DLD1 (cell line): ENCODE measurements around the gene DOC2B.

Source experiments
- in situ Hi-C: cut with HindIII; loops from 2 replicates; pipeline ENCODE4 v1.10.0; 2017; ENCODE audit warnings: low sequenced_read_pairs

Gene DOC2B

GRCh38 chr17:164303-165235 lies 16.9 kb downstream of the DOC2B start:
- in situ Hi-C loops, result no loop called here

- in situ Hi-C loops, result no loop called here
Measured at GRCh38 chr17:163514-164098, 17.8 kb downstream of the DOC2B start.

DNA sequence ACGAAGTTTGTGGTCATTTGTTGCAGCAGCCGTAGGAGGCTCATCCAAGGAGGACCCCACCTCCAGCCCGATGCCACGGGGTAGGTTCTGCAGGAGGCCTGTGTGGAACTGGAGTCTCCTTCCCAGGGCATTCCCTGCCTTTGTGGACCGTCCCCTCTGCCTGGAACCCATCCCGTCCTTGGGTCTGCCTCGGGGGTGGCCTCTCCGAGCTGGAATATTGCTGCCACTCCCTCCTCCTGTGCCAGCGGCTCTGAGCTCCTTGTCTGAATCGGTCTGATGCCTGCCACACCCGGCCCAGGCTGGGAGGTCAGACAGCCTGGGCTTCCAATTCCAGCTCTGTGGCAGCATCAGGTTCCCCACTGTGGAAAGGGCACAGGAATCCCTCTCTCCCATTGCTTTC lies 18.8 kb downstream of the DOC2B start:
- in situ Hi-C loops, result no loop called here

GRCh38 chr17:161481-161880 lies 20.0 kb downstream of the DOC2B start:
- in situ Hi-C loops, result no loop called here

DNA sequence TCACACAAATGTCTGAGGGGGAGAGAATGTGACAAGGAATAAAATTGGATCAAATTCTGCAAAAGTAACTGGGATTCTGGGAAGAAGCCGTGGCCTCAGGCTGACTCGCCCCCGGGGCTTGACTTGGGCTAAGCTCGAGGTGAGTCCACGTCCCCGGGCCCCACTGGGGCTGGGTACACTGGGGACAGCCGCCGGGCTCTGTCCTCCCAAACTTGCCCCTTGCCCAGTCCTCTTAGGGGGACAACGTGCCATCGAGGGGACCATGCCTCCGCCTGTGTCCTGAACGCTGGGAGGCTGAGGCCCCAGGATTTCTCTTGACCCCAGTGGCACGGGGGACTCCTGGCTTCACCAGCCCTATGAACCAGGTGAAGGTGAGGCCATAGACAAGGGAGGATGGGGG lies 21.1 kb downstream of the DOC2B start:
- in situ Hi-C loops, result no loop called here

GRCh38 chr17:159609-160008 lies 21.8 kb downstream of the DOC2B start:
- in situ Hi-C loops, result no loop called here

GRCh38 chr17:158379-158778 lies 23.1 kb downstream of the DOC2B start:
- in situ Hi-C loops, result no loop called here

GRCh38 chr17:157901-158300 lies 23.5 kb downstream of the DOC2B start:
- in situ Hi-C loops, result no loop called here

DNA sequence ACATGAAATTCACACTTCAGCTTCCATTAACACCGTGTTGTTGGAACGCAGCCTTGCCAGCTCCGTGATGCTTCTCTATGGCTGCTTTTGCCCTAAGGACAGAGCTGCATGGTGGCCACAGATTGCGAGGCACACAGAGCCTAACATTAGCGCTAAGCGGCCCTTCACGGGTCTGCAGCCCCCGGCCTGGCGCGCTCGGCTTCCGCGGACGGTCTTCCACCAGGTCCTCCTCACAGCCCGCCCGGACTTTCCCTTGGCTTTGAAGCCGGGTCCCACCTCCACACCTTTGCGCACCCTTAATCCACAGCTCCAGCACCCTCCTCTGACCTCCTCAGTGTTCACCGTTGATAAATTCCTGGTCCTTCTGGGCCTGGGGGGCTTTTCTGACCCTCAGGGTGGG lies 24.5 kb downstream of the DOC2B start:
- in situ Hi-C loops, result no loop called here

- in situ Hi-C loops, result no loop called here
Measured at GRCh38 chr17:156094-156621, 25.3 kb downstream of the DOC2B start.

GRCh38 chr17:155576-155975 lies 25.9 kb downstream of the DOC2B start:
- in situ Hi-C loops, result no loop called here

- in situ Hi-C loops, result no loop called here
Measured at GRCh38 chr17:153851-154250, 27.6 kb downstream of the DOC2B start.

GRCh38 chr17:152860-153420 lies 28.5 kb downstream of the DOC2B start:
- in situ Hi-C loops, result no loop called here

DNA sequence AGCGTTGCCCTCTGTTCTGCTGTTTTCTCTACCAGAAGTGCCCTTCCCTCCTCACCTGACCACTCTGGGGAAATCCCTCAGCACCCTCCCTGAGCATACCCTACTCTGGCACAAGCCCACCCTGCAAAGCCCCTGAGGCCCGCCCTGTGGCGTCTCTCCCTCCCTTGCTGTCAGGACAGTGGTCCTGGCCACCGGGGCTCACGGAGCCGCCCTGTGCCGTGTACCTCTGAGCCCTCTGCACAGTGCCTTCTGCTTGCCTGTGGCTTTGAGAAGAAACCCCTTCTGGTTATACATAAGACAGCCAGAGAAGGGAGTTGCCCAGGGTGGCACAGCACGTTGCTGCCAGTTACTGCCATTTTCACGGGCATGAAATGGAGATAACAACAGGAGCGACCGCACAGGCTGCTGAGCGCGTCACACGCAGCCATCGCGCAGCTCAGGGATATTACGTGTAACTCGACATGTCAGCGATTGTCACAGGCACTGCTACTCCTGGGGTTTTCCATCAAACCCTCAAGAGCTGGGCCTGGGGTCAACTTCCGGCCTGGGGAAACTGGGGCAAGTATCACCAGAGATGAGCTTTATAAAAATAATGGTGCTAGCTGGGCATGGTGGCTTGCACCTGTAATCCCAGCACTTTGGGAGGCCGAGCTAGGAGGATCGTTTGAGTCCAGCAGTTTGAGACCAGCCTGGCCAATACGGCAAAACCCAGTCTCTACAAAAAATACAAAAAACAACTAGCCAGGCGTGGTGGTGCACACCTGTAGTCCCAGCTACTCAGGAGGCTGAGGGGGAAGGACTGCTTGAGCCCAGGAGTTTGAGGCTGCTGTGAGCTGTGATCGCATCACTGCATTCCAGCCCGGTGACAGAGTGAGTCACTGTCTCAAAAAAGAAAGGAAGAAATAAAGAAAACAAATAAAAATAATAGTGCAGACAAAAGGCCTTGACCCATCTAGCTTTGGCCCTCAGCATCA lies 29.3 kb downstream of the DOC2B start:
- in situ Hi-C loops, result no loop called here

DNA sequence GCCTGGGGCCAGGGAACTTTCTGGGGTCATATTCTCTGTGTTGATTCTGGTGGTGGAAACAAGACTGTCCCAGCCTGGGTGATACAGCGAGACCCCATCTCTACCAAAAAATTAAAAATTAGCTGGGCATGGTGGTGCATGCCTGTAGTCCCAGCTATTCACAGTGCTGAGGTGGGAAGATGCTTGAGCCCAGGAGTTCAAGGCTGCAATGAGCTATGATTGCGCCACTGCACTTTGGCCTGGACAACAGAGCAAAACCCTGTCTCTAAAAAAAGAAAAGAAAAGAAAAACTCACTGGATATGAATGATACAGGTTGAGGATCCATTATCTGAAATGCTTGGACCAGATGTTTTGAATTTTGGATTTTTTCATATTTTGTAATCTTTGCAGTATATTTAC lies 30.4 kb downstream of the DOC2B start:
- in situ Hi-C loops, result no loop called here

DNA sequence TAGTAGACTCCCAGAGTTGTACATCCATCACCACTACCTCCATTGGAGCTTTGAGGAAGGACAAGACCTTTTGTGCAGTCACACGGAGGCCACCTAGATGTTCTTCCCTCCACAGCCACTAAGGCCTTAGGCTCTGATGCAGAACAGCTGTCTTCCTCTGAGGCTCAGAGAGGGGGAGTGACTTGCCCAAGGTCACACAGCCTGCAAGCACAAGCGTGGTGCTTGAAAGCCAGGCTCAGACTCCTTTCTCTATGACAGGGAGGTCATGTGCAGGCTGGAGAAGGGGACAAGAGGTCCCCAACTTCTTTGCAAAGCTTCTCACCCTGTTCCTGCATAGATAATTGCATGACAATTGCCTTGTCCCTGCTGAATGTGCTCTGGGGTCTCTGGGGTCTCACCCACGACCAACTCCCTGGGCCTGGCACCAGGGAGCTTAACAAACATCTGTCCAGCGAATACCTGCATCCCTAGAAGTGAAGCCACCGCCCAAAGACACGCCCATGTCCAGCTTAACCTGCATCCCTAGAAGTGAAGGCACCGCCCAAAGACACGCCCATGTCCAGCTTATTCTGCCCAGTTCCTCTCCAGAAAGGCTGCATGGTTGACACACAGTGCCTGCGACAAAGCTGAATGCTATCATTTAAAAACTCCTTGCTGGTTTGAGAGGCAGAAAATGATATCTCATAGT lies 31.4 kb downstream of the DOC2B start:
- in situ Hi-C loops, result no loop called here

DNA sequence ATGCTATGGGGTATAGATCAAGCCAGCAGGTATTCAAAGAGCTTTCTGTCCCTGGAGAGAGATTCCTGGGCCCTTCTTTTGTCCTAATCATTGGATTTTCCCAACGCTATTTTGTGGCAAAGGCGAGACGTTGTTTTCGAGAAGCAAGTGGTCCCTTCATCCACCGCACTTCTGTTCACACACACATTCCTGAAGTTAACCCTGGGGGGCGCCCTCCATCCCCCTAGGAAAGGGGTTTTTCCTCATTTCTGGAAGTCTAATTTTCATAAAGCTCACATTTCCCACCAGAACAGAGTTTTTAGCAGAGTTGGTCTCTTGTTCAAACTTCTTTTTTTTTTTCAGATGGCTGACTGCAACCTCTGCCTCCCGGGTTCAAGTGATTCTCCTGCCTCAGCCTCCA lies 32.2 kb downstream of the DOC2B start:
- in situ Hi-C loops, result no loop called here

DNA sequence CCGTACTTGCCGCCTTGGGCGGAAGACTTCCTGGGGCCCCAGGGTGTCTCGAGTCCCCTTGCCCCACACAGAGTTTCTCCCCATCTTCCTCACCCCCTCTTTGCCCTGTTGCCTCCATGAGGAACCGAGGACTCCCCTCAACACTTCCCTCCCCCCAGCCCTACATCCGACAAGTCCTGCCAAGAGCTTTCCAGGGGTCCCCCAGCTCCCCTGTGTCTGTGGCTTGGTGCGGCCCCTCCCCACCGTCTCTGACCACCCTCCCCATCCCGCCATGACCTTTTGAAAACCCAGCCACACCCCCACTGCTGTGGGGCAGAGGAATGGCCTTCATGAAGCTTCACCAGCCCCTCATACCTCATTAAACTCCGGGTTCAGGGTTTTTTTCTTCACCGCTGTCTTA lies 32.7 kb downstream of the DOC2B start:
- in situ Hi-C loops, result no loop called here

DNA sequence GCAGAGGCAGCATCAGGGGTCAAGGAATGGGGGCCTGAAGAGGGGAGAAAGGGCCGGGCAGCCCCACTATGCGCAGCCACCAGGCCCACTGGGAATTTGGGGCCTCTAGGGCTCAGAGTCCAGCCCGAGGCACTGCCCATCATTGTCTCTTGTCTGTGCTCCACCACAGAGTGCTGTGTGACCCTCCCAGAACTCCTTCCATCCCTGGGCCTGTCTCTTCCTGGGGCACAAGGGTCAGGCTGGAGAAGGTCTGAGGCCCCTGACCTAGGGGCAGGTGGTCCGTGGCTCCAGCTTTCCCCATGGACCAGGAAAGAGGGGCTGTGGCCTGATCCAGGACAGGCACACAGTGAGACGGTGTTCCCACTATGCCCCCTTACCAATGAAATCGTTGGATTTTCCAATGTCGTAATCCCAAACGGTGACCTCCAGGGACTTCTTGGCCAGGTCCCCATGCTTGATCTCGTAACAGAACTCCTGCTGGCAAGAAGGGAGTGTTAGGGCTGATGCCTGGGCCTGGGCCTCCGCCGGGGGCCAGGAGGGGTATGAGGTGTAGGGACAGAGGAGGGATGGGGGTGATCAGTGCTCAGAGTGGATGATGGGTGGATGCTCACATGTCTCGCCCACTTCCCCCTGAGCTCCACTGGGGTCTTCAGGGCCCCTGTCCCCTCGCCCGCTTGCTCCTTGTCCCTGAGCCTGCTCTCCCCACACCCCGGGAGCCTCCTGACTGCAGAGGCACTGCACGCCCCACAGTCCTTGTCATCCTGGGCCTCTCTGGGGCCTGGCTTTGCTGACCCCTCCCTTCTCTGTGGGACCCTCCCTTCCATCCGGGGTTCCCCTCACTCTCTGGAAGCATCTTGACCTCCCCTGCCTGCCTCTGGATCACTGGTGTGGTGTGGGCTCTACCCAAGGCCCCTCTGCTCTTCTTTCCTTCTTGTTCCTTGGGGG lies 33.4 kb downstream of the DOC2B start:
- in situ Hi-C loops, result no loop called here
